NCI-H1105 (cell line): ENCODE results near the gene CNTN1.
A peak's percentile ranks its signal among the peaks of the same experiment; 100 is the strongest.

Experiments used
- DNase-seq: peaks from one replicate; lab custom pipeline; 2025; lab: John Stamatoyannopoulos, UW

CNTN1 gene

GRCh38 chr12:40691913-40692764, at the start of gene CNTN1:
Gene CNTN1, plus strand, starts transcription at chr12:40692439.
- DNase-seq = peak; percentile 92

- no peak for DNase-seq
Measured at GRCh38 chr12:40643506-40643905, 48.7 kb upstream of the CNTN1 start.

GRCh38 chr12:40643976-40644375, 48.3 kb upstream of the CNTN1 start:
- DNase-seq = no peak

- no peak for DNase-seq
Measured at GRCh38 chr12:40644708-40645107, 47.5 kb upstream of the CNTN1 start.

- no peak for DNase-seq
Measured at GRCh38 chr12:40645361-40645760, 46.9 kb upstream of the CNTN1 start.

- no peak for DNase-seq
Measured at GRCh38 chr12:40646456-40646855, 45.8 kb upstream of the CNTN1 start.

- DNase-seq = no peak
Measured at GRCh38 chr12:40646911-40647310, 45.3 kb upstream of the CNTN1 start.

GRCh38 chr12:40647651-40648050, 44.6 kb upstream of the CNTN1 start:
- DNase-seq = no peak

GRCh38 chr12:40648519-40648918, 43.7 kb upstream of the CNTN1 start:
- DNase-seq = no peak

GRCh38 chr12:40650038-40650704, 42.1 kb upstream of the CNTN1 start:
- DNase-seq = no peak

GRCh38 chr12:40655451-40655850, 36.8 kb upstream of the CNTN1 start:
- DNase-seq = no peak

- DNase-seq = no peak
Measured at GRCh38 chr12:40662366-40662765, 29.9 kb upstream of the CNTN1 start.

- no peak for DNase-seq
Measured at GRCh38 chr12:40663781-40664180, 28.5 kb upstream of the CNTN1 start.

- DNase-seq = no peak
Measured at GRCh38 chr12:40668099-40668529, 24.1 kb upstream of the CNTN1 start.

GRCh38 chr12:40672741-40673271, 19.4 kb upstream of the CNTN1 start:
- no peak for DNase-seq

GRCh38 chr12:40681148-40681547, 11.1 kb upstream of the CNTN1 start:
- no peak for DNase-seq

- DNase-seq = no peak
Measured at GRCh38 chr12:40684986-40685385, 7.3 kb upstream of the CNTN1 start.

GRCh38 chr12:40688085-40688725, 4.0 kb upstream of the CNTN1 start:
- no peak for DNase-seq

- DNase-seq = no peak
Measured at GRCh38 chr12:40689576-40689975, 2.7 kb upstream of the CNTN1 start.

GRCh38 chr12:40692765-40693206, 547 bp downstream of the CNTN1 start:
- DNase-seq = peak; percentile 55

GRCh38 chr12:40693207-40693821, 1.1 kb downstream of the CNTN1 start:
- peak; percentile 80 for DNase-seq
